ENCODE results near the gene SLC6A2.

DNA sequence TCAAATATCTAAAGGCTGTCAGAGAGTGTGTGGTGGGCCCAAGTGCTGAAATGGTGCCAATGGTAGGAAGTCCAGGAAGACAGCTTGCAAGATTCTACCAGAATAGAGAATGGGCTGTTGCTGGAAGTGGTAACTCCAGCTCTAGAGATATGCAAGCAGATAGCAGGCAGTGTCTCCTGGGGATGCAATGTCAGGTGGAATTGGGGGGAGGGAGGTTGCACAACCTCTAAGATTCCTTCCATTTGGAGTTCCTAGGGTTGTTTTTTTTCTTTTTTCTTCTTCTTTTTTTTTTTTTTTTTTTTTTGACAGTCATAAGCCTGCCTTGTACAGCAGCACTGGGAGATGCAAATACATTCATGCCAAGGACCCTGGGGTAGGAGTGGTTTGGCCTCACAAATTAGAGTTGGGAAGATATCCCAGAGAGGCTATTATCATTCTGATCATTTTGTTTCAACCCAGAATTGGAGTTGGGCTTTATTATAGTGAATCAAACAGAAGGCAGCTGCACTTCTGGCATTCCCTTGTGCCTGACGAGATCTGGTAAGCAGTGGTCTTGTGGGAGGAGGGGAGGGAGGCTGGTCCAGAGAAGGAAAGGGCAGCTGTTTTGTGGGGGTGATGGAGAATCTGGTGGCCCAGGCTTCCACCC lies 51.1 kb downstream of the SLC6A2 start:
- TF ChIP-seq, protein P1, sequence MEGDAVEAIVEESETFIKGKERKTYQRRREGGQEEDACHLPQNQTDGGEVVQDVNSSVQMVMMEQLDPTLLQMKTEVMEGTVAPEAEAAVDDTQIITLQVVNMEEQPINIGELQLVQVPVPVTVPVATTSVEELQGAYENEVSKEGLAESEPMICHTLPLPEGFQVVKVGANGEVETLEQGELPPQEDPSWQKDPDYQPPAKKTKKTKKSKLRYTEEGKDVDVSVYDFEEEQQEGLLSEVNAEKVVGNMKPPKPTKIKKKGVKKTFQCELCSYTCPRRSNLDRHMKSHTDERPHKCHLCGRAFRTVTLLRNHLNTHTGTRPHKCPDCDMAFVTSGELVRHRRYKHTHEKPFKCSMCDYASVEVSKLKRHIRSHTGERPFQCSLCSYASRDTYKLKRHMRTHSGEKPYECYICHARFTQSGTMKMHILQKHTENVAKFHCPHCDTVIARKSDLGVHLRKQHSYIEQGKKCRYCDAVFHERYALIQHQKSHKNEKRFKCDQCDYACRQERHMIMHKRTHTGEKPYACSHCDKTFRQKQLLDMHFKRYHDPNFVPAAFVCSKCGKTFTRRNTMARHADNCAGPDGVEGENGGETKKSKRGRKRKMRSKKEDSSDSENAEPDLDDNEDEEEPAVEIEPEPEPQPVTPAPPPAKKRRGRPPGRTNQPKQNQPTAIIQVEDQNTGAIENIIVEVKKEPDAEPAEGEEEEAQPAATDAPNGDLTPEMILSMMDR (IDR thresholded peaks at IDR 0.05), result no peak
- no peak for TF ChIP-seq POLR2A (IDR thresholded peaks at IDR 0.05)

Data from vagina (tissue), 2 donors.